ENCODE results near the gene COL19A1. TPM values are rescaled to one million over a fixed set of nuclear protein-coding genes. Genes with fewer than 3 reads are reported as not detected.

COL19A1 gene
- total and polyA plus RNA-seq, 3 donors from 2014 or later: 0.30 to 2.5 (median 1.4) TPM

DNA sequence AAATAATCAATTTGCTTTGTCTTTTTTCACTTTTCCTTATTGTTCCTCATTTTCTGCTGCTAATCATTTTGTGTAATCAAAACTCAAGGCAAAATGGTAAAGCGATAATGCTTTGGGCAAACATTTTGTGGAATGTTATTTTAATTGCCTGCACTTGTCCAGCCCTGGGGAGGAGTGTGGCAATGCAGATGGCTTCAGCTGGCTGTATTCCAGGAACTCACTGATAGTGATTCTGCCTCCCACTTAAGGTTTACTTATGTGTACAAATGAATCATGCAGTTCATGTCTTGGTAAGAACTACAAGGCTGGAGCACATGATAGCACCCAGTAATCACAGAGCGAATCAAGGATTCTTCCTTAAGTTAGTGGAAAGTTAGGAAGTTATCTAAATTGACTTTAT lies 107.8 kb downstream of the COL19A1 start:
- 49 to 65% methylated on average over 2 of the region's 2 CpGs for whole genome bisulfite sequencing, 2 donors
- H3K36me3 ChIP-seq (ENCODE audit: low read depth, missing control alignments): no peaks in the 10 kb centered on the region
- DNase-seq: peak; percentile 19
- no peaks in the 10 kb centered on the region for H3K27me3 ChIP-seq
- H3K27ac ChIP-seq: no peak overlapping the region
- intact Hi-C loops (cut with DNase I; ENCODE audit: low total_unique reads): no loop called here
- H3K4me1 ChIP-seq: no peaks in the 10 kb centered on the region
- no peaks in the 10 kb centered on the region for H3K9me3 ChIP-seq
- H3K4me3 ChIP-seq: no peak overlapping the region
- TF ChIP-seq, protein P1, sequence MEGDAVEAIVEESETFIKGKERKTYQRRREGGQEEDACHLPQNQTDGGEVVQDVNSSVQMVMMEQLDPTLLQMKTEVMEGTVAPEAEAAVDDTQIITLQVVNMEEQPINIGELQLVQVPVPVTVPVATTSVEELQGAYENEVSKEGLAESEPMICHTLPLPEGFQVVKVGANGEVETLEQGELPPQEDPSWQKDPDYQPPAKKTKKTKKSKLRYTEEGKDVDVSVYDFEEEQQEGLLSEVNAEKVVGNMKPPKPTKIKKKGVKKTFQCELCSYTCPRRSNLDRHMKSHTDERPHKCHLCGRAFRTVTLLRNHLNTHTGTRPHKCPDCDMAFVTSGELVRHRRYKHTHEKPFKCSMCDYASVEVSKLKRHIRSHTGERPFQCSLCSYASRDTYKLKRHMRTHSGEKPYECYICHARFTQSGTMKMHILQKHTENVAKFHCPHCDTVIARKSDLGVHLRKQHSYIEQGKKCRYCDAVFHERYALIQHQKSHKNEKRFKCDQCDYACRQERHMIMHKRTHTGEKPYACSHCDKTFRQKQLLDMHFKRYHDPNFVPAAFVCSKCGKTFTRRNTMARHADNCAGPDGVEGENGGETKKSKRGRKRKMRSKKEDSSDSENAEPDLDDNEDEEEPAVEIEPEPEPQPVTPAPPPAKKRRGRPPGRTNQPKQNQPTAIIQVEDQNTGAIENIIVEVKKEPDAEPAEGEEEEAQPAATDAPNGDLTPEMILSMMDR (IDR thresholded peaks at IDR 0.05): no peak
- no peak for TF ChIP-seq POLR2A (IDR thresholded peaks at IDR 0.05)

DNA sequence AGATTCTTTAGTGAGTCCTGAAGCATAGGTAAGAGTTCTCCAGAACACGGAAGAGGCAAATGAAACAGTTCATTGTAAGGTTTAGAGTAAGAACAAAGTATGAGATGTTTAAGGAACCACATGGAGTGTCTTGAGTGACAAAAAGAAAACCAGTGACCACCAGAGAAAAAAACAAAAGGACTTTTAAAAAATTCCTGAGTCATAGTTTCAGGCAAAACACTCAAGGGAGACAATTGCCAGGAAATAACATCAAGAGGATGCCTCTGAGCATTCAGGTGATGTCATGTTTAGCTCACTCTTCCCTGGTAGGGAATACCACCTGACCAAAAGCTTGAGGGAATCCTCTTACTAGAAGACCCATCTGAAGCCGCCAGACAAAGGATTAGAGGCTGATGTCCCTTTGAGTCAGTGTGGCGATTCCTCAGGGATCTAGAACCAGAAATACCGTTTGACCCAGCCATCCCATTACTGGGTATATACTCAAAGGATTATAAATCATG lies 110.3 kb downstream of the COL19A1 start:
- Histone ChIP-seq H3K9me3 (no peaks in the 10 kb centered on the region), H3K36me3 (ENCODE audit: low read depth, missing control alignments) (no peaks in the 10 kb centered on the region), H3K4me1 (no peaks in the 10 kb centered on the region), H3K4me3 (no peak overlapping the region), H3K27me3 (no peaks in the 10 kb centered on the region), H3K27ac (no peak overlapping the region)
- TF ChIP-seq, protein P1 (IDR thresholded peaks at IDR 0.05): no peak
- TF ChIP-seq POLR2A (IDR thresholded peaks at IDR 0.05): no peak
- no peak for DNase-seq
- WGBS, 2 donors: 92 to 93% methylated on average over 4 of the region's 4 CpGs
- intact Hi-C loops (cut with DNase I; ENCODE audit: low total_unique reads): no loop called here

DNA sequence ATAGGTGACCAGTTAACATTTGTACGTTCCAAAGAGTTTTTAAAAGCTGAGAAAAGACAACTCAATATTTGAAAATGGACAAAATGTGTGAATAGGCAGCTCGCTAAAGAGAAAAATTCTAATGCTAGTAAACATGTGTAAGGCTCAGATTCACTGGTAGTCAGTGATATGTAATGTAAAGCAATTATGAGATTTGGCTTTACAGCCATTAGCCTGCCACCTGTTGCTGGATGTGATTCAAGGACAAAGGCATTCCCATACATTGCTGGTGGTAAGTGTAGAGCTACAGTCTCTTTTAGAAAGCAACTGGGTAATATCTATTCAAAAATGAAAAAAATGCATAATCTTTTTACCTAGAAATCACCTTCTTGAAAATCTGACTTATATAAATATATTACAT lies 114.3 kb downstream of the COL19A1 start:
- Histone ChIP-seq H3K4me1 (no peaks in the 10 kb centered on the region), H3K4me3 (no peak overlapping the region), H3K27me3 (no peaks in the 10 kb centered on the region), H3K27ac (no peak overlapping the region), H3K36me3 (ENCODE audit: low read depth, missing control alignments) (no peaks in the 10 kb centered on the region), H3K9me3 (no peaks in the 10 kb centered on the region)
- WGBS, 2 donors: 68 to 72% methylated on average over 2 of the region's 2 CpGs
- no peak for DNase-seq
- intact Hi-C loops (cut with DNase I; ENCODE audit: low total_unique reads): no loop called here
- TF ChIP-seq POLR2A (IDR thresholded peaks at IDR 0.05): no peak
- TF ChIP-seq, protein P1 (IDR thresholded peaks at IDR 0.05): no peak

DNA sequence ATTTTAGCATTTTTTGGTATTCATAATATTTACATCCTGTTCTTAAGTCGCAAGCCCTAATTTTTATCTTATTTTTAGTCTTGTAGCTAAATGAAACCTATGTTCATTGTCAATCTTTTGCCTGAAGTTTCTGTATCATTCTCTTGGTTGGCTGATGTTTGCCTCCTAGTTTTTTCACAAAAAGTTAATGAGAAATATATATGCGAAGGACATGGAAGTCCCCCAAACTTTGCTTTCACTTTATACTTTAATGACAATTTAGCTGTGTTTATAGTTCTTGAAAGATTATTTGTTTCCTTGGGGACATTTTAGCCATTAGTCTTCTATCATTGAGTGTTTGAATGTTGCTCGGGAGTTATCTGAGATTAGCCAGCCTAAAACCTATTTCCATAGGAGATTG lies 118.2 kb downstream of the COL19A1 start:
- H3K9me3 ChIP-seq: no peaks in the 10 kb centered on the region
- no peak for TF ChIP-seq POLR2A (IDR thresholded peaks at IDR 0.05)
- TF ChIP-seq, protein P1 (IDR thresholded peaks at IDR 0.05): no peak
- H3K27ac ChIP-seq: no peak overlapping the region
- H3K4me1 ChIP-seq: no peaks in the 10 kb centered on the region
- H3K4me3 ChIP-seq: no peak overlapping the region
- WGBS, 2 donors: 66 to 78% methylated on average over 3 of the region's 3 CpGs
- H3K27me3 ChIP-seq: no peaks in the 10 kb centered on the region
- H3K36me3 ChIP-seq (ENCODE audit: low read depth, missing control alignments): no peaks in the 10 kb centered on the region
- no peak for DNase-seq
- intact Hi-C loops (cut with DNase I; ENCODE audit: low total_unique reads): no loop called here

DNA sequence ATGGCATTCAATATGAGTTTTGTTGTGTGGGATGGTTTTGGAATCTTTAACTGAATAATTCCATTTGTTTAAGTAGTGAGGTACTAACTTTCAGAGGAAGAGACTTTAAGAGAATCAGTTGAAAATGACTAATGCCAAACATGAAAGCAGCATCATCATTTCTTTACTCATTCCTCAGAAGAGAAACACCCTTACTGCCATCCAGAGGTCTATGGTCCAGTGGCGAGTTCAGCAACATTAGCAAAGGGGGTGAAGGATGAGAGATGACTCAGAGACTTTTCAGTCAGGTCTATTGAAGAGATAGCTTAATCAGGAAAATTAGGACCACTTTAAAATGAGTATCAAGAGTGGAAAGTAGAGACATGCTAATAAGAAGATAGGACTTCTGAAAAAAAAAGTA lies 118.8 kb downstream of the COL19A1 start:
- H3K4me1 ChIP-seq: no peaks in the 10 kb centered on the region
- DNase-seq: no peak
- intact Hi-C loops (cut with DNase I; ENCODE audit: low total_unique reads): no loop called here
- H3K9me3 ChIP-seq: no peaks in the 10 kb centered on the region
- H3K4me3 ChIP-seq: no peak overlapping the region
- 87 to 97% methylated on average over 1 of the region's 1 CpG for WGBS, 2 donors
- H3K27me3 ChIP-seq: no peaks in the 10 kb centered on the region
- no peak overlapping the region for H3K27ac ChIP-seq
- TF ChIP-seq, protein P1 (IDR thresholded peaks at IDR 0.05): no peak
- no peak for TF ChIP-seq POLR2A (IDR thresholded peaks at IDR 0.05)
- no peaks in the 10 kb centered on the region for H3K36me3 ChIP-seq (ENCODE audit: low read depth, missing control alignments)
